ENCODE data around the gene NDUFS7.

NDUFS7 gene

DNA sequence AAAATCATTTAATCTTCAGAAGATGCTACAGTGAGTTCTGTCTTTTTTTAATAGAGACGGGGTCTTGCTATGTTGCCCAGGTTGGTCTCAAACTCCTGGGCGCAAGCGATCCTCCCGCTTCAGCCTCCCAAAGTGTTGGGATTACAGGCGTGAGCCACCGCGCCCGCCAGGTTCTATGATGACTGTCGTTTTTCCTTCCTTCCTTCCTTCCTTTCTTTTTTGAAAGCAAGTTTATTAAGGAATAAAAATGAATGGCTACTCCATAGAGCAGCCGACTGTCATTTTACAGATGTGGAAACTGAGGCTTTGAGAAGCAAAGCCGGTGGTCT is 18.1 kb downstream of the NDUFS7 start:
- no peak for DNase-seq

DNA sequence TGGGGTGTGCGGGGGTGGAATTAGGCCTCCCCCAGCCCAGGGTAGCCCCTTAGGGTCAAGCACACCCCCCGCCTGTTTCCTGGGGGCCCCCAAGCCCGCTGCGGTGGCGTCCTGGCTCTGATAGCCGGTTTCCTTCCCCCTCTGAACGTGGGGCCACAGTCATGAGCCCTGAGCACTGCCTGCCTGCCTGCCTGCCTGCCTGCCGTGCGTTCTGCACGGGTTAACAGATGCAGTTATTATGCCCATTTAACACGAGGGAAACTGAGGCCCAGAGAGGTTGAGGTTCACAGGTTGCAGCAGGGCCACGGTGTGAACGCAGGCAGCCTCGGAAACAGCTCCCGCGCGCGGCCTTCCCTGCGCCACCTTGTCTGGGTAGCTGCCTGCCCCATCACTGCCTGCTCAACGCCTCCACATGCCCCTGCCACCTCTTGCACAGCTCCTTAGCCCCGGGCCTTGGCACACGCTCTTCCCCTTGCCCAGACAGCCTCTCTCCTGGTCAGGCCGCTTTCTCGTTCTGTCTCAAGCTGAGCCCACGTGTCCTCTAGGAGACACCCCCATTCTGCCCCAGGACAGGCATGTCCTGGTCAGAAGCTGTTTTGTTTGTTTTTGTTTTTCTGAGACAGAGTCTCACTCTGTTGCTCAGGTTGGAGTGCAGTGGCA is 18.8 kb downstream of the NDUFS7 start:
- DNase-seq, result no peak

DNA sequence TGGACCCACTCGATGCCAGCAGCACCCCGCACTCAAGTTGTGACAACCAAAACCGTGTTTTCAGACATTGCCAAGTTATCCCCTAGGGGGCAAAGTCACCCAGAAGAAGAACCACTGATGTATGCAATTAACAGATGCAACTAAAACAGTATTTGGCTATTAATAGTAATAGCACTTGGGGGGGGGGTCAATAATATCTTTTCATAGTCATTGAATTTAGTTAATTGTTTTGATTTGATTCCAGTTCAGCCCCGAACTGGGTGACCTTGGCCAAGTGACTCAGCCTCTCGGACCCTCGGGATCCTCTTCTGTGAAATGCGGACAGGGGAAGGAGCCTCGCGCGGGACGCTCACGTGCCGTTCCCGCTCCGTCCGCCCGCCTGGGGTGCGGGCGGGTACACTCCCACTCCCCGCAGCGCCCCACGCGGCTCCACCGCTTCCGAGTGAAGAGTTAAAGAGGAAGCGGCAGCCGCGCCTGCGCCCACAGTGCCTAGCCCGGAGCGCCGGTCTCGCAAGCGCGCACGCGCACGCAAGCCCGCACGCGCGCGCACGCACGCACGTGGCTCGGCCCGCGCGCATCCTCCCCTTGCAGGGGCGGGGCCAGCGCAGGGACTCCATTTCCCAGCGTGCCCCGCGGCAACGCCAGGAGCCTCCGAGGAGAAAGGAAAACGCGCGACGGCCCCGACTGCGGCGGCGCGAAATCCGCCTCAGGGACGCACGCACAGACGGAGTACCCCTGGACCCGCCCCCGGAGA is 23.2 kb downstream of the NDUFS7 start:
- peak; percentile 99 for DNase-seq

DNA sequence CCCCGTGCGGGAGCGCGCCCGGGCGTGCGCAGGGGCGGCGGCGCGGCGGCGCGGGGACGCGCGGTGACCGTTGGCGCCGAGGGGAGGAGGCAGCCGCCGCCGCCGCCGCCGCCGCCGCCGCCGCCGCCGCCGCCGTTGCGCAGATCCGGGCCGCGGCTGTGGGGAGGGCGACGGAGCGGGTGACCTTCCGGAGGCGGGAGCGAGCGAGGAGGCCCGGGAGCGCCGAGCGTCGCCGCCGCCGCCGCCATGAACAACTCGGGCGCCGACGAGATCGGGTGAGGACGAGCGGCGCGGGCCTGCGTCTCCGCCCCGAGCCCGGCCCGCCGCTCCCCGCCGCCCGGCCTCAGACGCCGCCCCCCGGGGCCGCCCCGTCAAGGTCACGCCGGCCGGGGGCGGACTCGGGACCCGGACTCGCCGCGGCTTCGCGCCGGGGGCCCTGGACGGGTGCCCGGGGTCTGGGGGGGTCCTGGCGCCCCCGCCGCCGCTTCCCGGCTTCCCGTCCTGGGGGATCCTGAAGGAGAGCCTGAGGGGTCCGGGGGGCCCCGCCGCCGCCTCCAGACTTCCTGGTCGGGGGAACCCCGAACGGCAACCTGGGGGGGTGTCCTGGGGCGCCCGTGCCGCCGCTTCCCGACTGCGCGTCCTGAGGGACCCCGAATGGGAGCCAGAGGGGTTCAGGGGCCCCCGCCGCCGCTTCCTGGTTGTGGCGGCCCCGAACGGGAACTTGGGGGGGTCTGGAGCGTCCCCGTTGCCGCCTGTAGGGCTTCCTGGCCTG is 24.0 kb downstream of the NDUFS7 start, which contains the start of gene DAZAP1:
TSS of gene DAZAP1 (plus strand) at position 59 of the 772 bp plus-strand sequence. CDS start at position 247, 188 bp downstream.
- DNase-seq, result peak; percentile 58

- DNase-seq, result peak; percentile 65
Measured at GRCh38 chr19:1408300-1409203, 24.8 kb downstream of the NDUFS7 start.

DNA sequence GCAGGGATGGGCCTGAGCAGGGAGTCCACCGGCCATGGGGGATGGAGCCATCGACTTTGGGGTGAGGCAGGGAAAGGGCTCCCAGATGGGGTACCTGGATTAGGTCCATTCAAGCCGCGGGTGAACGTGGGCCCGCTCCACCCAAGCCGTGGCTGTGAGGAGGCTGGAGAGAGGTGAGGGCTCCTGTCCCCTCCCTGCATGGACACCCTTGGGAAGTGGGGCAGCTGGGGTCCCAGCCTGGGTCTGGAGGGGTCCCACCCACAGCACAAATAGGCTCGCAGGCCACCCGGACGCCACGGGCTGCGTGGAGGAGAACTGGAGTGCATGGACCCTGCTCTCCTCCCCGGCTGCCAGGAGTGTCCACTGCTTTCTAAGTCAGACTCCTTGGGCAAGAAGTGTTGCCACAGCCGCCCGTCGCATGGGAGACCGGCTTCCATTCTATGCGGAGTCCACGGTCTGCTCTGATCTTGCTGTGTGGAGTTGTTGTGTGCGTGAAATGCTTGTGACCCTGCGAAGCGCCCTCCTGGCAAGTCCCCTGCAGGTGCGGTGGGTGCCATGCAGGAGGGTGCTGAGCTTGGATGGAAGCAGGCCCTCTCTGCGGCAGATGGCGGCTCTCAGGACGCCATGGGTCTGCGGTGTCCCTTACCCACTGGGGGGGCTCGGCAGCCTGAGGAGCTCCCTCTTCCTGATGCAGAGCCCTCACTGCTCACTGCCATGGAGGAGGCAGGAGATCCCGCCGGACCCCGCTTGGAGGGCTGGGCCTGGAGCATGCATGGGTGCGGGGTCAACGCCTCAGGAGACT is 25.7 kb downstream of the NDUFS7 start:
- DNase-seq, result no peak

DNA sequence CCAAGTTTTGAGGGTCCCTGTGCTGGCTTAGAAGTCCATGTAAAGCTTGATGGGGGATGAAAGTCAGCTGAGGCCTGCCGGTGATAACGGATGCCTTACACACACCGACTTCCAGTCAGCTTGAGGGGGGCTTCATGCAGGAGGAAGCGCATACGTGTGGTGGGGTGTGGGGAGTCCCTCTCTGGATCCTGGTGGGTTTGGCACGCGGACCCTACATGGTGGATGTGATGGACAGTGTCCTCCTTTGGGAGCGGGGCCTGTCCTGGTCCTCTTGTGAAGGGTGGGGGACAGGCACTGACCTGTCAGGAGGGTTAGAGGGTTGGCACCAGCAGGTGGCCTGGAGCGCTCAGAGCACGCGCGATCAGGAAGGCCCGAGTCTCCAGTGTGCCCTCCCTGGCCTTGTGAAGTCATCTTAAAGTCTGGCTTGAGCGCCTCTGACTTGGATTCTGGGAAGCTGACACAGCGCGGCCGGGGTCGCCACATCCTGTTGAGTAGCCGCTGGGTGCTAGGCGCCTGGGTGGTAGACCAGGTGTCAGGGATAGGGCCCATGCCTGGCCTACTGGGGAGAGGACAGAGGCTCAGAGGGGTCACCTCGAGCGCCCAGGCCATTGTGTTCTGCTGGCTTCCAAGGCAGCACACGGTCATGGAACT is 26.6 kb downstream of the NDUFS7 start:
- DNase-seq, result no peak

- no peak for DNase-seq
Measured at GRCh38 chr19:1410789-1411188, 27.1 kb downstream of the NDUFS7 start.

- DNase-seq, result no peak
Measured at GRCh38 chr19:1411255-1412191, 27.8 kb downstream of the NDUFS7 start.

DNA sequence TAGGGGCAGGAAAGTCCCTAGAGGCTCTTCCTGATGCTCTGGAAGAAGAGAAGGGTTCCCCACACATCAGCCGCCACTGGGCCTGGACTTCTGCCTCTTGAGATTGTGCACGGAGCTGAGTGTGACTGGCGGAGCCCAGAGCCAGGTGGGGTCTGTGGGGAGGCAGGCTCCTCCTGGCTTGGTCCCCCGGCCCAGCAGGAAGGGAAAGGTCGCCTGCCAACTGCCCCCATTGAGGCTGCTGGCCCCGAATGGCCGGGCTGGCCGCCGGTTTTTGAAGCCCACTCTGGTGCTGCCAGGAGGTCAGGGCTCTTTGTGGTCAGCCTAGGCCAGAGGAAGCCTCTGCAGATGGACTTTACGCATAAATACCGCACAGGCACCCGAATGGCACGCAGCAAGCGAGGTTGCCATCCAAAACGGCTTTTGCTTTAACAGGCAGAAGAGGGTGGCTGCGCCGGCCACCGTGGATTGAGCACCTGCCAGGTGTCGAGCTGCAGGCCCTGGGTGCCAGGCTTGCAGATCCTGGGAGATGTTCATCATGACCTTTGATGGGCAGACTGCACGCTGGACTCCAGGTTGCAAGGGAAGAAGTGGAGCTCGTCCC is 28.7 kb downstream of the NDUFS7 start:
- no peak for DNase-seq

DNA sequence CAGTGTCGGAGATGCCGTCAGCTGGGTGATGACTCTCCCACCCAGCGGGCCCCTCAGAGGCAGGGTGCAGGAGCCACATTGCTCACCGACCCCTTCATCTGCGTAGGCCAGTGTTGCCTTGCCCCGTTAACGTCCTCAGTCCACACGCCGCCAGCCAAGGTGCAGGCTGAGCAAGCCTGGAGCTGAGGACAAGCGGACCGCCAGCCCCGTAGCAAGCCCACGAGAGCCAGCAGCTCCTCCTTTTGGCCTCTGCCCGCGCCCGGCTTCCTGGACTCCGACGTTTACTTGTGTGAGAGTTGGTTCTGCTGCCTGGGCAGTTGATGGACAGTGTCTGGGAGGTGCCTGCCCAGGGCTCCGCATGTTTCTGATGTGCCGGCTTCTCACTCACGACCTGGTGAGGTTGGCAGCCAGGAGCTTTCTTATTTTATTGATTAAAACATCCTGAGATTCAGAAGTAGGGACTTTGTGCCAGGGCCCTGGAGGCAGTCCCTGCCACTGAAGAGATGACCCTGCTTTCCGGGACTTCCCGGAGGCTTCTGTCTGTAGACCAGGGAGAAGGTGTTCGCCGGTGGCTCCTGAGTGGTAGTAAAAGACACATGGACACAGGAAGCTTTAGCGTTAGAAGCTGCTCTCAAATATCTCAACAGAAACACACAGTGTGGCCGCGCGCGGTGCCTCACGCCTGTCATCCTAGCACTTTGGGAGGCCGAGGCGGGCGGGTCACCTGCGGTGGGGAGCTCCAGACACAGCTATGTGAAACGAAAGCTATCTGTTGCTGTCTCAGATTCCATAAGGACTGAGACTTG is 29.5 kb downstream of the NDUFS7 start:
- no peak for DNase-seq

DNA sequence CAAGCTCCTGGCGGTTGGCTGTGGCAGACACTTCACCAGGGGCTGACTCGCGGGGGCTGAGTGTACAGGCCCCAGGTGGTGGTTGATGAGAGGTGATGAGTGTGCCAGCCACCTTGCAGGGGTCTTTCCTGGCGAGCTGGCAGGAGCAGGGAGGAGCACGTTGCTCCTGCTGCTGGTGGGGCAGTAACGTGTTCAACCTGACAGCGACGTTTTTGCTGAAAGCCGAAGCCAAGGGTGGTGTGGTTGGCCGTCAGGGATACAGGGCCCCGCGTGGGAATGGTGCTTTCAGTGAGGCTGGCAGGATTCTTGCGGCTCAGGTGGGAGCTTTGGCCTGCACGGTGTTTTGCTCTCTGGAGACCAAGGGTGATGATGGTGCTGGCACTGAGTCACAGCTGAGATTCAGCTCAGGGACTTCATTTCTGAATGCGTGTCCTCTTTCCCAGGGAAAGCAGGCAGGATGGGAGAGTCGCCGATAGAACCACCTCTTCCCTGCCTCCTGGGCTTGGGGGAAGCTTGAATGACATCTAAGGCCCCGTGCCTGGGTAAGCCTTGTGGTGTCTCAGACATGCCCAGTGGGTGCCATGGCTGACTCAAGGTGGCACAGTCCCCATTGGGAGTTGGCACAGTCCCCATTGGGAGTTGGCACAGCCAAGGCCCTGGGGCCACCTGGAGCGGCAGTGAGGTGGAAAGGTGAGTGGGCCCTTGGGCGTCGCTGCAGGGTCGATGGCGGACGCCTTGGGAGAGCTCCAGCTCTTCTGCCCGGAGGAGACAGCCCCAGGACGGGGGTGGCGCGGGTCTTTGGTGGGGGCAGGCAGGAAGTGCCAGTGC is 32.5 kb downstream of the NDUFS7 start:
- DNase-seq, result no peak

DNA sequence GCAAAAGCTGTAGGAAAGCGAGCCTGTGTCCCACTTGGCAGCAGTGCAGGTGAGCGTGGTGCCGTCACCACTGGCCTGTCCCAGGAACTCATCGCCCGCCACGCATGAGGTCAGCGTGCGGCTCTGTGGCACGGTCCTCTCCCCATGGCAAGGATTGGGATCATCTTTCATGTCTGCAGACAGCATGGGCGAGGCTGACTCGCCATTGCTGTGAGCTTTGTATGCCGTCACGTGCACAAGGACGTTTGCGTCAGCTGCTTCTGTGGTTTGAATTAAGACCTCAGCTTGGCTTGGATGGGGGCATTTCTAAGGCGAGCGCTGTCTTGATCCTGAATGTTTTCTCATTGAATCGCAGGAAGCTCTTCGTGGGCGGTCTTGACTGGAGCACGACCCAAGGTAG is 33.4 kb downstream of the NDUFS7 start:
- no peak for DNase-seq

DNA sequence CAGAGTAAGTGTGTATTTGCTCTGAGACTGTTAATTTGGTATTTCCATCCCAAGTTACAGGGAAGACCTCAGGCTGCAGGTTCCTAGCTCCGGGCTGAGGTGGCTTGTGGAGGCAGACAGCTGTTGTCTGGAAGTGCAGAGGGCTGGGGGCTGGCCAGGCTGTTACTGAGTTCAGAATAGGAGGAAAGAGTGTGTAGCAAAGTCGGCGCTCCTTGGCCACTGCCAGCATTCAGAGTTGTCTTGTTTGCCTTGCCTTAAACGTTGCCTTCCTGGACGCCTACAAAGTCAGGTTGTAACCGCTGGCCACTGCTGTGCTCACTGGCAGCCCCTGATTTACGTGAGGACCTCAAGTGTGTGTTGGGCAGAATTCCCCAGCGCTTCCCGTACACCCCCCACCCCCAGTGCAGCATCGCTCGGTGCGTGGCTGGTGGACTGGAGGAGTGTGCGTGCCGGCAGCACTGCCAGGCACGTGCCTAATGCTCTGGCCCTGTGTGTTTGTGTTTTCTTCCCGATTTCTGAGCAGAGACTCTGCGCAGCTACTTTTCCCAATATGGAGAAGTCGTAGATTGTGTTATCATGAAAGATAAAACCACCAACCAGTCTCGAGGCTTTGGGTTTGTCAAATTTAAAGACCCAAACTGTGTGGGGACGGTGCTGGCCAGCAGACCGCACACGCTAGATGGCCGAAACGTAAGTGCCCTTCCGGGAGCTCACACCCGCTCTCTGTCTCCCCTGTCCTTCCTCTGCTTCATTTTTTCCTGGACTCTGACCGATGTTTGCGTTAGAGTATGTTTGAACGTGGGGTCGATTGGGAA is 34.2 kb downstream of the NDUFS7 start:
- DNase-seq, result no peak

DNA sequence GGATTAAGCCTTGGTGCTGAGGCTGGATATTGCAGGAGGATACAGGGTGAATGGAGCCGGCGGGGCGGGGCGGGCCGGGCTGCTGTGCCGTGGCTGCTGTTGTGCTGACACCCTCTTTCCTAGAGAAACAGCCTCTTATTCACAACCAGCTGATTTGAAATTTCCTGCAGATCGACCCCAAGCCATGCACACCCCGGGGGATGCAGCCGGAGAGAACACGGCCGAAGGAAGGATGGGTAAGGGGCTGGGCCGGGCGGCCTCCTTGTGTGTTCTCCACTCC is 34.7 kb downstream of the NDUFS7 start:
- no peak for DNase-seq

DNA sequence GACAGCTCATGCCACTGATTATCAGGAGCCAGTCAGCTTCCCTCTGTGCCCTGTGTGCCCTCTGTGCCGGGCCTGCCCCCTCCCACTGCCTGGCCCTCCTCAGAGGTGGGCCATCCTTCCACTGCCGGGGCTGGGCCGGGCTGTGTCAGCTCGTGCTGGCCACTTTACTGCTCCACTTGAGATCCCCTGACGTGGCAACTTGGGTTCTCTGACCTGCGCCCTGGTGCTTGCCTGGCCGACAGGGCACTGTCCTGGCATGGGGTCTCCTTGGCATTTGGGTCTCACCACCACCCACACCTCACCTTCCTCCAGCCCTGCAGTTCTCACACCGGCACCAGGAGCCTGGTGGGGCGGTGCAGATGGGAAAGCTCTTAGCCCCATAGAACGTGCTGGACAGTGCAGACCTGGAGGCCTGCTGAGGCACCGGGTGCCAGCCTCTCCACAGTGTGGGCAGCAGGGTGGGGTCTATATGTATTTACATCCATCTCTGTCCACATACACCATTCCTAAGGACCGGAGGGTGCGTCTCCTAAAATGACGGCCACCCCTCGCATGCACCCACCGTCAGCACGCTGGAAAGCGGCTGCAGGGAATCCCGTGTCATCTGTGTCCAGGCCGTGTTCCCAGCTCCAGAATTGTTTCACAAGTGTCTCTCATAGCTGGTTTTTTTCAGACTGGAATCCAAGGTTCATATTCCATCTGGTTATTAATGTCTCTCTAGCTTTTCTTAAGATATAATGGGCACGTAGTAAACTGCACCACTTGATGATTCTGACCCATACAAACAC is 35.4 kb downstream of the NDUFS7 start:
- DNase-seq, result no peak

Data from activated CD8-positive, alpha-beta memory T cell treated with anti-CD3 and anti-CD28 coated beads, Interleukin-2, amount 50 U/mL, for 4 hours (primary cell).